ENCODE data around the gene ADGRD1. TPM values are rescaled to one million over a fixed set of nuclear protein-coding genes. Genes with fewer than 3 reads are reported as not detected.
A peak's percentile ranks its signal among the peaks of the same experiment; 100 is the strongest.

Gene ADGRD1
- total RNA-seq, 1 donor from 2014 or later, result 46.9 TPM

DNA sequence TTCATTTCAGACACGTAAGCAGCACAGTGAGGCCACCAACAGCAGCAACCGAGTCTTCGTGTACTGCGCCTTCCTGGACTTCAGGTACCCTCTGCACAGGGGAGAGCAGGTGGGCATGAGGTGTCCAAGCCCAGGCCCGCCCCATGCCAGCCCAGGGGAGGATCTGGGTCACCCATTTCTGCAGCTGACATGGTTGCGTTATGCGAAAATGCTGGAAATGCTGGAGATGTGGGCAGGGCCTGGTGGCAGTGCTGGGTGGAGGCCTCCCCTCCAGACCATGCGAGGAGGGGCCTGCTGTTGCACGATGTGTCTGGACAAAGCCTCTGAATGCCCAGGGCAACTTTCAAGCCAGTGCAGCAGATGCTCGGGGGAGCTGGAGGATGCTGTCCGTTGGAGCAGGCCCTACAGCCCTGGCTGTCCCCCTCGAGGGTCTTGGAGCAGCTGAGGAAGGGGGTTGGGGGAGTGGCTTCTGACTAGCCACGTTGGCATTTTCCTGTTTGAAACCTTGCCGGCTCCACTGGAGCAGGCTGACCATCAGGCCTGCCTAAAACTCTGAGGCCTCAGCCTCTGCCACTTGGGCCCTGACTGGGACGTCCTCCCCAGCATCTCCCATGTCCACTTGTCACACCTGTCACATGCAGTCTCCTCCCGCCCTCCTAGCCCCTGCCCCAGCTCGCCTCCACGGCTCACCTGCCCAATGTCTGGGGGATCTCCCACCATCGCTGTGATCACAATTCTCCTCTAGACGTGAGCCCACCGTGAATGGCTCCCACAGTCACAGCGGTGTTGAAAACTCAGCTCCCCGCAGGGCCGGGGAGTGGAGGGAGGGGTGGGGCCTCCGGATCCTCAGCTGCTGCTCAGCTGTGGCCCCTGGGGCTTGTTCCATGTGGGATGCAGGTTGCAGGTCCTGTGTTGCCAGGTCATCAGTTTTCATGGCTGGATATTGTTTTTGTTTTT lies 123.4 kb downstream of the ADGRD1 start:
- TF ChIP-seq, protein P1, sequence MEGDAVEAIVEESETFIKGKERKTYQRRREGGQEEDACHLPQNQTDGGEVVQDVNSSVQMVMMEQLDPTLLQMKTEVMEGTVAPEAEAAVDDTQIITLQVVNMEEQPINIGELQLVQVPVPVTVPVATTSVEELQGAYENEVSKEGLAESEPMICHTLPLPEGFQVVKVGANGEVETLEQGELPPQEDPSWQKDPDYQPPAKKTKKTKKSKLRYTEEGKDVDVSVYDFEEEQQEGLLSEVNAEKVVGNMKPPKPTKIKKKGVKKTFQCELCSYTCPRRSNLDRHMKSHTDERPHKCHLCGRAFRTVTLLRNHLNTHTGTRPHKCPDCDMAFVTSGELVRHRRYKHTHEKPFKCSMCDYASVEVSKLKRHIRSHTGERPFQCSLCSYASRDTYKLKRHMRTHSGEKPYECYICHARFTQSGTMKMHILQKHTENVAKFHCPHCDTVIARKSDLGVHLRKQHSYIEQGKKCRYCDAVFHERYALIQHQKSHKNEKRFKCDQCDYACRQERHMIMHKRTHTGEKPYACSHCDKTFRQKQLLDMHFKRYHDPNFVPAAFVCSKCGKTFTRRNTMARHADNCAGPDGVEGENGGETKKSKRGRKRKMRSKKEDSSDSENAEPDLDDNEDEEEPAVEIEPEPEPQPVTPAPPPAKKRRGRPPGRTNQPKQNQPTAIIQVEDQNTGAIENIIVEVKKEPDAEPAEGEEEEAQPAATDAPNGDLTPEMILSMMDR (IDR thresholded peaks at IDR 0.05), result no peak
- intact Hi-C loops (cut with DNase I), result no loop called here
- DNase-seq (ENCODE audit: low spot score in 2 of 2), result peak in 1 of 2 donors; percentile 50

DNA sequence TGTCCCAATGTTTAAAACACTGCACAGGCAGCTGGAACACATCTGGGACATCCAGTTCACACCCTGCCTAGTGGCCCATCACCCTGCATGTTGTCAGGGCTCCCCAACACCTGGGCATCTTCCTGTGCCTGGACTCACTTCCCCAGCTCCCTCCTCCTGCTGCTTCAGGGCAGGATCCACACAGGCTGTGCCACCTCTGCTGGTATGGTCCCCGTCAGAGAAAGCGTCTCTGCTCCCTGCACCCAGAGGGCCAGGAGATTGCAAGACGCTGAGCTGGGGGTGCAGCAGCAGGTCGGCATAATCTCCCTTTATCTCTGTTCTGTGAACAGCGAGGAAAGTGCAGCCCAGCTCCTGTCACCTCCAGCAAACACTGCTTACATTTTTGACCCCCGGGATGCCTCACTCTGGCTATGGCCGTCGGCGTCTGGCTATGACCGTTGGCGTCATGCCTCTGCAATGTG lies 124.3 kb downstream of the ADGRD1 start:
- H3K36me3 ChIP-seq, result no peaks in the 10 kb centered on the region
- peaks cover 0 to 2% of the 10 kb centered on the region in 2 donors for H3K9me3 ChIP-seq
- no peak overlapping the region for H3K27ac ChIP-seq
- peak in 1 of 2 donors; percentile 21 for DNase-seq (ENCODE audit: low spot score in 2 of 2)
- intact Hi-C loops (cut with DNase I), result no loop called here
- H3K27me3 ChIP-seq, result no peaks in the 10 kb centered on the region
- TF ChIP-seq, protein P1 (IDR thresholded peaks at IDR 0.05), result no peak
- no peaks in the 10 kb centered on the region for H3K4me1 ChIP-seq
- H3K4me3 ChIP-seq, result no peak overlapping the region

More for the DNA sequence above, 123.4 kb downstream of the ADGRD1 start:
- Histone ChIP-seq H3K36me3 (no peaks in the 10 kb centered on the region), H3K4me3 (no peak overlapping the region), H3K4me1 (no peaks in the 10 kb centered on the region), H3K27me3 (no peaks in the 10 kb centered on the region), H3K27ac (no peak overlapping the region), H3K9me3 (peaks cover 0 to 2% of the 10 kb centered on the region in 2 donors)

DNA sequence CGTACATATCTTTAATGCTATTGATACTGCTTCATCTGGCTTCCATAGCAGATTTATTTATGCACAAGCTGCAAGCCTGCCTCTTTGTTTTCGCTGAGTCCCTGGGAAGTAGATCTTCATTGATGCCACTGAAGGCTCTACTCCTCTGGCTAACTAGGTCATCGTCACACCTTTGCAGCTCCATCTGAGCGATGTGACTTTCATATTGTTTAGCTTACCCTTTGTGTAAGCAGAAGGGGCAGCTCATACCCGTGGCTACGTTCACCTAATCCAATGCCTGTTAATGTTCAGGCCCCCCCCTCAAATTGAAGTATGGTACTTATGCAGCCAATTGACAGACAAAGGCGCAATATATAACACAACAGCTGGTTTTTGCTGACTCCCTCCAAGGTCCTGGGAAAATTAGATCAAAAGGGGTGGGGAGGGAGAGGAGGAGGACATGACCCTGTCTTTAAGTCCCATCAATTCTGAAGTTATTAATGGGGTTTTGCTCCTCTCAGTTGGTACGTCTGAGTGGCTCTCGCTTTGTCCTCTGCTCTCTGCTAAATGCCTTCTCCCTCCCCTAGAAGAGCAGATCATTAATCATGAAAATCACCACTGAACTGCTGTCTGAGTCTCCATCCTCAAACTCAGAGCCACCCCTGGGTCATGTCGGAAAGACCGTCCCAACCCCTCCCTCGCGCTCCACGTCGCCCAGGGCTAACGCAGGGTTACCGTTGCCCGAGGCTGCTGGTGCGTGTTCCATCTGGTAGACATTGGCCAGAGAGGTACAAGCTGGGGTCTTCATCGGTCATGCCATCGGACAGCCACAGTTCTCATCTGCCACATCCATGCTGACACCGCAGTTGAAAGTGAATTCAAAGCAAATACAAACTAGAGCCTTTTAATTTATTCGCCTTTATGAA lies 128.8 kb downstream of the ADGRD1 start:
- peak in 1 of 2 donors; percentile 42 for DNase-seq (ENCODE audit: low spot score in 2 of 2)
- TF ChIP-seq, protein P1 (IDR thresholded peaks at IDR 0.05), result no peak

DNA sequence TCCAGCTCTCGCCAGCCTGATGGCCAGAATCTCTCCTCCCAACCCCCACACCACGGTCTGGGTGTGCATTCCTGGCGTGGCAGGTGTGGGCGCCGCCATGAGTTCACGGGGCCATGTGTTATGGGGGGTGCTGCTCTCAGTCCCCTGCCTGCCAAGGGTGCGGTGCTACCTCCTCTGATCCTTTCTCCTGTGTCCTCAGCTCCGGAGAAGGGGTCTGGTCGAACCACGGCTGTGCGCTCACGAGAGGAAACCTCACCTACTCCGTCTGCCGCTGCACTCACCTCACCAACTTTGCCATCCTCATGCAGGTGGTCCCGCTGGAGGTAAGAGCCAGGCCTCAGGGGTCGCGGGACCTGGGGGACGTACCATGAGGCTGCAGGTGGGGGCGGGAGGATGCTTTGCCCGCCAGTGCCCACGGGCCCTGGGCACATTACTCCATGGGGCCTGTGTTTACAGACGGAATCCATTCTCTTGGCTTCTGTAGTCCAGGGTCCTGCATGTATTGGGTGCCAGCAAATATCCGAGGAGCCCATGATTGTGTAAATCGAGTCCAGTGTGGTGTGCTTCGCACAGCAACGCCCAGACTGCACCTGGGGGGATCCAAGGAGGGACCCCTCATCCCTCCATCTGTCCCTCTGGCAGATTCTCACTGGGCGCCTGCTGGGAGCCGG lies 130.8 kb downstream of the ADGRD1 start:
- H3K27me3 ChIP-seq, result no peaks in the 10 kb centered on the region

More for the DNA sequence above, 128.8 kb downstream of the ADGRD1 start:
- no peak overlapping the region for H3K27ac ChIP-seq
- no peaks in the 10 kb centered on the region for H3K27me3 ChIP-seq
- no peaks in the 10 kb centered on the region for H3K4me1 ChIP-seq
- no peak overlapping the region for H3K4me3 ChIP-seq
- intact Hi-C loops (cut with DNase I), result no loop called here
- H3K9me3 ChIP-seq, result peaks cover 0 to 2% of the 10 kb centered on the region in 2 donors
- H3K36me3 ChIP-seq, result no peaks in the 10 kb centered on the region

More for the DNA sequence above, 130.8 kb downstream of the ADGRD1 start:
- peak in 1 of 2 donors; percentile 50 for DNase-seq (ENCODE audit: low spot score in 2 of 2)
- intact Hi-C loops (cut with DNase I), result no loop called here
- peaks cover 0 to 2% of the 10 kb centered on the region in 2 donors for H3K9me3 ChIP-seq
- no peaks in the 10 kb centered on the region for H3K4me1 ChIP-seq
- TF ChIP-seq, protein P1 (IDR thresholded peaks at IDR 0.05), result no peak
- no peak overlapping the region for H3K27ac ChIP-seq
- H3K4me3 ChIP-seq, result no peak overlapping the region
- no peaks in the 10 kb centered on the region for H3K36me3 ChIP-seq
